ENCODE measurements around the gene SHROOM3. TPM values are rescaled to one million over a fixed set of nuclear protein-coding genes. Genes with fewer than 3 reads are reported as not detected.

SHROOM3 gene
- total RNA-seq, 1 experiment from 2014 or later: 27.6 TPM

DNA sequence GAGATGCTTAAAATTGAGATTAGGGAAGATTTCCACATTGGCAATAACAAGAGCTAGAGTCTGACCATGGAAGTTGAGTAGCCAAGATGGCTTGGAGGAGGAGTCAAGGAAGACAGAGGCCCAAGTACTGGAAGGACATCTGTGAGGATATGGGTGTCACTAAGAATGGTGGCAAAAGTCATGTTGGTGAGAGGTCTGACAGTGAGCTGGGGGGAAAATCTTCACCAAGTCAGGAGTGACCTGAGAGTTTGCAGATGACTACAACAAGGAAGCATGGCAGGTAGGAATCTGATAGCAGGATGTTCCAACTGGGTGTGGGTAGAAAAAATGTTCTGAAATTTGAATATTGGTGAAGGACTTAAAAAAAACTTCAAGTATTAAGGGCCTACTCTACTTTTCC is 103.3 kb downstream of the SHROOM3 start:
- no peak overlapping the region for H3K4me3 Mint-ChIP-seq
- no peak overlapping the region for H3K27ac ChIP-seq (ENCODE audit: insufficient read length, low read depth, low read length)
- no peak overlapping the region for H3K9ac ChIP-seq (ENCODE audit: extremely low read depth, insufficient read length, low read length)
- H3K9me3 Mint-ChIP-seq: 0 out of 5 replicates have a peak, but pooled peaks cover 0 to 2% of the 10 kb centered on the region in 2 experiments
- no peaks in the 10 kb centered on the region for H3K79me2 ChIP-seq (ENCODE audit: insufficient read depth, low read length)
- H4K20me1 ChIP-seq (ENCODE audit: control insufficient read depth, insufficient read depth, insufficient read length): no peaks in the 10 kb centered on the region
- no peaks in the 10 kb centered on the region for H3K23me2 ChIP-seq (ENCODE audit: insufficient read length, low read depth, low read length, poor library complexity, severe bottlenecking)
- no peaks in the 10 kb centered on the region for H3K79me1 ChIP-seq (ENCODE audit: insufficient read depth, low read depth, low read length, poor library complexity, severe bottlenecking)
- H2BK5ac ChIP-seq (ENCODE audit: insufficient read length, low read length): no peak overlapping the region
- H3K4me2 ChIP-seq (ENCODE audit: insufficient read depth, insufficient read length, low read length): no peak overlapping the region
- no peak overlapping the region for H3K4ac ChIP-seq (ENCODE audit: low read depth, low read length)
- H2AFZ ChIP-seq (ENCODE audit: low read length): no peak overlapping the region
- peaks cover 0 to 6% (median 5%) of the 10 kb centered on the region in 3 experiments; a peak in 4 of 7 replicates for H3K36me3 Mint-ChIP-seq (ENCODE audit: insufficient read depth in 1 of 3, low read depth in 3 of 3)
- no peak for DNase-seq
- H3K18ac ChIP-seq (ENCODE audit: insufficient read length, low read depth, low read length): no peak overlapping the region
- no peak overlapping the region for H4K91ac ChIP-seq (ENCODE audit: insufficient read length, low read depth, low read length)
- H2BK12ac ChIP-seq (ENCODE audit: insufficient read length, low read depth, low read length): no peak overlapping the region
- no peak overlapping the region for H3K56ac ChIP-seq (ENCODE audit: insufficient read length, low read depth, low read length)
- H2BK15ac ChIP-seq (ENCODE audit: low read depth, low read length): no peak overlapping the region
- no peak overlapping the region for H3T11ph ChIP-seq (ENCODE audit: low read length)
- H3K27me3 ChIP-seq (ENCODE audit: insufficient read depth, low read length): no peaks in the 10 kb centered on the region
- no peak for TF ChIP-seq CTCF (conservative IDR thresholded peaks at IDR 0.05)
- no peak overlapping the region for H2BK120ac ChIP-seq (ENCODE audit: low read depth, low read length, poor library complexity, severe bottlenecking)
- no peak overlapping the region for H2AK5ac ChIP-seq (ENCODE audit: insufficient read length, low read length)
- H3K4me1 Mint-ChIP-seq: peaks cover 29 to 37% of the 10 kb centered on the region in 2 experiments
- H2BK20ac ChIP-seq (ENCODE audit: low read depth, low read length, poor library complexity, severe bottlenecking): no peak overlapping the region
- H3K9me3 ChIP-seq (ENCODE audit: control insufficient read depth, low read depth, low read length): no peaks in the 10 kb centered on the region
- no peak overlapping the region for H3K14ac ChIP-seq (ENCODE audit: insufficient read depth, low read length)
- peak overlapping the region in 1 of 3 experiments; percentile 82; a peak in 2 of 7 replicates for H3K27ac Mint-ChIP-seq
- no peak overlapping the region for H4K5ac ChIP-seq (ENCODE audit: insufficient read length, low read depth, low read length)
- no peak overlapping the region for H4K8ac ChIP-seq (replicated peaks; ENCODE audit: insufficient read length, low read depth, low read length)
- no peaks in the 10 kb centered on the region for H3K27me3 Mint-ChIP-seq (ENCODE audit: low read depth)
- H3K23ac ChIP-seq (ENCODE audit: insufficient read length, low read depth, low read length): no peak overlapping the region
- H3K4me1 ChIP-seq (ENCODE audit: insufficient read depth, low read length): peaks cover 7% of the 10 kb centered on the region; the same call in 1 of the 2 replicates
